HG03442 (cell line): Measurements from ENCODE around the gene ADD1.
A peak's percentile ranks its signal among the peaks of the same experiment; 100 is the strongest.

Experiments
- ATAC-seq: cut with Tn5 transposase; IDR thresholded peaks from one replicate; pipeline ENCODE4 v1.9.1; 2021; ENCODE audit warnings: mild to moderate bottlenecking, moderate library complexity; ENCODE audit not compliant: unreplicated experiment

The ADD1 gene

GRCh38 chr4:2804973-2805501 is 38.6 kb upstream of the ADD1 start:
- ATAC-seq = no peak

- ATAC-seq = no peak
These were observed 37.8 kb upstream of the ADD1 start for GRCh38 chr4:2805712-2806389.

- ATAC-seq = no peak
These were observed 37.0 kb upstream of the ADD1 start for GRCh38 chr4:2806390-2807355.

GRCh38 chr4:2807571-2807970 is 36.1 kb upstream of the ADD1 start:
- ATAC-seq = no peak

- no peak for ATAC-seq
These were observed 35.6 kb upstream of the ADD1 start for GRCh38 chr4:2808001-2808400.

GRCh38 chr4:2809610-2810180 is 33.9 kb upstream of the ADD1 start:
- no peak for ATAC-seq

- no peak for ATAC-seq
These were observed 33.3 kb upstream of the ADD1 start for GRCh38 chr4:2810388-2810787.

- ATAC-seq = peak; percentile 46
These were observed 31.6 kb upstream of the ADD1 start for GRCh38 chr4:2811830-2812611.

GRCh38 chr4:2812612-2813354 is 30.9 kb upstream of the ADD1 start:
- ATAC-seq = no peak

GRCh38 chr4:2813446-2814405 is 29.9 kb upstream of the ADD1 start:
- no peak for ATAC-seq

- no peak for ATAC-seq
These were observed 28.9 kb upstream of the ADD1 start for GRCh38 chr4:2814627-2815270.

- ATAC-seq = no peak
These were observed 27.2 kb upstream of the ADD1 start for GRCh38 chr4:2816401-2816954.

GRCh38 chr4:2817137-2817536 is 26.5 kb upstream of the ADD1 start:
- no peak for ATAC-seq

- no peak for ATAC-seq
These were observed 25.8 kb upstream of the ADD1 start for GRCh38 chr4:2817701-2818350.

GRCh38 chr4:2818351-2818939 is 25.2 kb upstream of the ADD1 start:
- no peak for ATAC-seq

- ATAC-seq = no peak
These were observed 24.1 kb upstream of the ADD1 start for GRCh38 chr4:2819244-2820215.
